SIG-M5 (cell line): Measurements from ENCODE around the gene GUCY2D.
"Not testable (repeated sequence)": the region's sequence is repeated elsewhere in the genome, so short reads cannot be mapped to it uniquely, and the experiment has no call there.

Experiments
- DNase-seq: peaks from one replicate; lab custom pipeline; 2025; lab: John Stamatoyannopoulos, UW

GUCY2D gene

DNA sequence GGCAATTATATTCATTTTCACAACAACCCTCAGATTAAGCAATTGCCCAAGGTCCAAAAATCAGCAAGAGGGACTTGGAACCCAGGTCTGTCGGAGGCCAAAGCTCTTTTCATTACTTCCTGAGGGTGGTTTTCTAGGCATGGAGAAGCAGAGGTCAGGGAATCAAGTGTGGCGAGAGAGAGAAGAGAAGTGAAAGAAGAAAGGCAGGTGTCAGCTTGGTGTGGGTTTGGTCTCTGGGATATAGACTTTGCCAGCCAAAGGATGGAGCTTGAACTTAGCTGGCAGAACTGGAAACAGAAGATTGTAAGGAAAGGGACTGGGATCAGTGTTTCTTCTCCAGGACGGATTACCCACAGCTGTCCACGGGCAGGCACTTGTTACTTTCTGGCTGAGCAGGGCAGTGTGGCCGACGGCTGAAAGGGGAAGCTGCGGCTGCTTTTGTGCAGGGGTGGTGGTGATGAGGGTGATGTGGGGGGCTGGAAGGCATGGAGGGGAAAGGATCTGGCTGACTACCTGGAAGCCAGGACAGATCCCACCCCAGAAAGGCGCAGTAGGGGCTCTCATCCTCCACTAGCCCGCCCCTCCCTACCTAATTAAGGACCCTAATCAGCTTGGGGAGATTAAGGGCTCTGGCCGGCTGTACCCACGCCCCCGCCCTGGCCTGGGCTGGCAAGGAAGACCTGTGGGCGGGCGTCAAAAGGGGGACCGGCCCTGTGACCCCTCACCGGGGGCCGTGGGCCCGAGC, at the start of gene GUCY2D:
Gene GUCY2D (plus strand): TSS at position 640 of the 745 bp plus-strand sequence. CDS start 433 bp downstream, outside the sequence.
- no peak for DNase-seq

- not testable (repeated sequence) for DNase-seq
Measured at GRCh38 chr17:7953266-7953665, 49.1 kb upstream of the GUCY2D start.

- DNase-seq: no peak
Measured at GRCh38 chr17:7955414-7956227, 46.8 kb upstream of the GUCY2D start.

DNA sequence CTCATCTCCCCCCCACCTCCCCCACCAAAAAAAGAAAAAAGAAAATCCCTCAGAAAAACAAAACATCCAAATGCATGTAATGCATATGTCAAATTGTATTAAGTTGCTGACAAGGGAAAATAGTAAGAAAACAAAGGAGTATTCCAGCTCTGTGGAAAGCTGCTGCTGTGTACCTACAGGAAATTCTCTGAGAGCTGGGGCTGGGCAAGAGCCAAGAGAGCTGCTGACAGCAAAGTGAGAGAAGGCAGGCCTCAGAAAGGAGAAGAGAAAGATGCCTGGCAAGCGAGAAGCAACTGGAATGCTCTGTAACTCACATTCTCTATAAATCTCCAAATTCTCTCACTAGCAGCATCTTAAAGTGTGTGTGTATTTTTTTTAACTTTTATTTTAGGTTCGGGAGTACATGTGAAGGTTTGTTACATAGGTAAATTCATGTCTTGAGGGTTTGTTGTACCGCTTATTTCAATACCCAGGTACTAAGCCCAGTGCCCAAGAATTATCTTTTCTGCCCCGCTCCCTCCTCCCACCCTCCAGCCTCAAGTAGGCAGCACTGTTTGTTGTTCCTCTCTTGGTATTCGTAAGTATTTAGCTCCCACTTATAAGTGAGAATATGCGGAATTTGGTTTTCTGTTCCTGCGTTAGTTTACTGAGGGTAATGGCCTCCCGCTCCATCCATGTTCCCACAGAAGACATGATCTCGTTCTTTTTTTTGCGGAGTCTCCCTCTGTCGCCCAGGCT, 46.0 kb upstream of the GUCY2D start:
- DNase-seq: no peak

DNA sequence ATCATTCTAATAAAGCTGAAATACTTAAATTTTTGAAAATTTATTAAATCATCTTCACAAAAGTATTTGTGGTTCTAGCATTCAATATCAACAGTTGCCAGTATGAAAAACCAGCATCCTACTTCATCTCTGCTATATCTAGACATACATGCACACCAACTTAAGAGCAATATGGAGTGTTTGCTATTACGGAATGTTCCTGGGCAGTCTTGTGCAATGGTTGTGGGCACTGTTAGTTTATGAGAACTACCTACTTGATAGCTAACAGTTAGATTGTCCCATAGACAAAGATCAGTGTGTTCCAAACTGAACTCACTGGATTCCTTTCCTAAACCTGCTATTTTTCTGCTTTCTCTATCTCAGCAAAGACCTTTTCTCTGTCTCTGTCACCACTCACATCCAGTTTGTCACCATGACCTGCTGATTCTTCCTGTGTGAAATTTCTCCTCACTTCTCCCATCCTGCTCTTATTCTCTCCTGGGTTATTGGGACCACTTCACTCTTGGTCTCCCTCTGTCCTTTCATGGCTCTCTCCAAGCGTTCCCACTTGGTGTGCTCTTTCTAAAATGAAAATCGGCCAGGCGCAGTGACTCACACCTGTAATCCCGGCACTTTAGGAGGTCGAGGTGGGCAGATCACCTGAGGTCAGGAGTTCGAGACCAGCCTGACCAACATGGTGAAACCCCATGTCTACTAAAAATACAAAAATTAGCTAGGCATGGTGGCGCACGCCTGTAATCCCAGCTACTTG, 42.7 kb upstream of the GUCY2D start:
- no peak for DNase-seq

GRCh38 chr17:7961421-7961820, 41.0 kb upstream of the GUCY2D start:
- no peak for DNase-seq

GRCh38 chr17:7967751-7968150, 34.7 kb upstream of the GUCY2D start:
- DNase-seq: no peak

DNA sequence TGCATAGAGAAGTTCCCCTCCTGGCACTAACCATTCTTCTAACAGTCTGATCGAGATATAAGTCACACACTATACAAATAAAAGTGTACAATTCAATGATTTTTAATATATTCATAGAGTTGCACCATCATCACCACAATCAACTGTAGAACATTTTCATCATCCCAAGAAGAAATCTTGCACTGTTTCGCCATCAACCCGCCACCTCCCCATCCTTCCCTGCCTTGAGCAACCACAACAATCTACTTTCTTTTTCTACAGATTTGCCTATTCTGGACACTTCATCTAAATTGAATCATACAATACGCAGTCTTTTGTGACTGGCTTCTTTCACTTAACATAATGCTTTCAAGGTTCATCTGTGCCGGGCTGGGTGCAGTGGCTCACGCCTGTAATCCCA, 33.0 kb upstream of the GUCY2D start:
- no peak for DNase-seq

GRCh38 chr17:7971651-7972050, 30.8 kb upstream of the GUCY2D start:
- no peak for DNase-seq

GRCh38 chr17:7972131-7972785, 30.2 kb upstream of the GUCY2D start:
- no peak for DNase-seq

DNA sequence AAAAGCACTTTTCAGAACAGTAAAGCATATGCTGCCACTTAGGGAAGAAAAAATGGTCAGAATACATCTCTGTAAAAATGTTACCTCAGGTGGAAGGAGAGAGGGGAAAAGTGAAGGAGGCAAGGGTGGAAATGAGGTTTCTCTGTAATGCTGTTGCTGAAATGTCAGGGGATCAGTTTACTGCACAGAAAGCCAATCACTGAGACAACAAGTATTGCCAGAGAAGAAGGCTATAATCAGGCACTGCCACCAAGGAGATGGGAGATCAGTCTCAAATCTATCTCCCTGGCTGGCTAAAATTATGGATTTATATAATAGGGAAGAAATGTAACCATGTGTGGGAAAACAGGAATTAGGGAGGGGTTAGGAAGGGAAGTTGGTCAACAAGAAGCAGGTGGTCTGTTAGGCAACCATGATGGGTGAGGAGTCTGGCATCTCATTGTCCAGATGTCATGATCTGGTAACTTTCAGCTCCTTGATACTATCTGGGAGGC, 27.7 kb upstream of the GUCY2D start:
- DNase-seq: no peak

DNA sequence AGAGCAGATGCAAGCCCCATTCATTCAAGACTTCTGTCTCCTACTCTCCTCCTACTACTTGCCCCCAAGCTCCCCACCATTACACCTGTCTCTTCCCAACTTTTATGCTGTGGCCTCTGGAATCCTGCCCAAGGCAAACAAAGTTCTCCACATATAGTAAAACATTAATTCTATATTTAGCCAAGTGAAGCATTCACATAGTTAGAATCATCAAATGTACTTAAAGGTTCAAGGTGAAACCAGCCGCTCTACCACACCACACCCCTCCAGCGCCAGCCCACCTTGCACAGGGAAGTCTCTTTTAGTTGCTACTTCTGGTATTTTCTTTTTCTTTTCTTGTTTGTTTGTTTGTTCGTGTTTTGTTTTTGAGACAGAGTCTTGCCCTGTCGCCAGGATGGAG, 25.4 kb upstream of the GUCY2D start:
- no peak for DNase-seq

GRCh38 chr17:7977805-7978204, 24.6 kb upstream of the GUCY2D start:
- no peak for DNase-seq

- DNase-seq: no peak
Measured at GRCh38 chr17:7982173-7982572, 20.2 kb upstream of the GUCY2D start.

DNA sequence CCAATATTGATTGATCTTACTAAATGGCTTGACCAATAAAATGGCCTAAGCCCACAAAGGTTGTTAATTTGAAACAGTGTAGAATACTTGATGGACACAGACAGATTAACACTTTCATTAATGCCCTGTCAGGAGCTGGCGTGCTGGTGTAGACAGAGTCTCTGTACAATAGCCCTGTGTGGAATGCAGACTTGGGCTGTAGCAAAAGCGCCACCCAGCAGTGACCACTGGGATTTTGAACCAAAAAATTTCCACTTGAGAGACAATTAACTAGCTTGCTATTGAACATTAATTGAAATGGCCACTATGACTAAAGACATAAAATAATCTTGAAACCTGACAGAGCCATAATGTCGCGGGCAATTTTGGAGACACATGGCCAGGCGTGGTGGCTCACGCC, 19.7 kb upstream of the GUCY2D start:
- DNase-seq: no peak

DNA sequence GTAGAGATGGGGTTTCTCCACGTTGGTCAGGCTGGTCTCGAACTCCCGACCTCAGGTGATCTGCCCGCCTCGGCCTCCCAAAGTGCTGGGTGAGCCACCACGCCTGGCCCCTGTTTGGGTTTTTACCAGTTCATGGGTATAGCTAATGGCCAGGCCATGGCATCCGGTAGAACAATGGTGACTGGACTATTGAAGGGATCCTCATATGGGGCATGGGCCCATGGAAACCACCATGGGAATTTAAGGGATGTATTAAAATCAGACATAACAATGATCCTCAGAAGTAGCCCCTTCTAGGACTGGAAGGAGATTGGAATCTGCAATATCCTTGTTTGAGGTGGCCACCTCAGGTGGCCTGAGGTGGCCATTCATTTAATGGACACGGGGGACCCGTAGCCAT, 17.5 kb upstream of the GUCY2D start:
- no peak for DNase-seq

GRCh38 chr17:7987112-7987893, 15.1 kb upstream of the GUCY2D start:
- DNase-seq: no peak

GRCh38 chr17:7988750-7989178, 13.7 kb upstream of the GUCY2D start:
- DNase-seq: no peak

- no peak for DNase-seq
Measured at GRCh38 chr17:7989781-7990655, 12.4 kb upstream of the GUCY2D start.
